GM13977 (cell line): ENCODE measurements around the gene ARHGAP22.

Source experiments
- DNase-seq: peaks from one replicate; pipeline ENCODE4 v3.0.0; 2012; ENCODE audit warnings: low spot score
- CTCF ChIP-seq: IDR thresholded peaks from 2 replicates; pipeline ENCODE4 v1.5.1; 2012; ENCODE audit warnings: mild to moderate bottlenecking, control low read depth; ENCODE audit not compliant: insufficient read depth; ENCODE audit errors: extremely low read depth, missing control alignments
- in situ Hi-C: fragments of 300-500 bp; cut with MboI; formaldehyde crosslinking; loops from one replicate; pipeline ENCODE4 v1.12.0; 2022; ENCODE audit warnings: low sequenced_read_pairs, low pct_unique_long_range_greater_than_20kb, mixed read lengths, inconsistent platforms; ENCODE audit not compliant: unreplicated experiment

ARHGAP22 gene

GRCh38 chr10:48638739-48639527 is 34.1 kb upstream of the ARHGAP22 start:
- in situ Hi-C loops: no loop called here
- TF ChIP-seq CTCF: no peak
- DNase-seq: no peak

GRCh38 chr10:48638158-48638557 is 33.3 kb upstream of the ARHGAP22 start:
- DNase-seq: no peak
- in situ Hi-C loops: no loop called here
- TF ChIP-seq CTCF: no peak

- no peak for DNase-seq
- TF ChIP-seq CTCF: no peak
- in situ Hi-C loops: no loop called here
Measured at GRCh38 chr10:48636901-48637300, 32.0 kb upstream of the ARHGAP22 start.

GRCh38 chr10:48636231-48636630 is 31.4 kb upstream of the ARHGAP22 start:
- DNase-seq: no peak
- no peak for TF ChIP-seq CTCF
- in situ Hi-C loops: no loop called here

- in situ Hi-C loops: no loop called here
- no peak for TF ChIP-seq CTCF
- no peak for DNase-seq
Measured at GRCh38 chr10:48634984-48635557, 30.2 kb upstream of the ARHGAP22 start.

GRCh38 chr10:48634198-48634983 is 29.5 kb upstream of the ARHGAP22 start:
- no peak for TF ChIP-seq CTCF
- no peak for DNase-seq
- in situ Hi-C loops: no loop called here
